ENCODE results near the gene MYL5.
"Not testable (repeated sequence)": the region's sequence is repeated elsewhere in the genome, so short reads cannot be mapped to it uniquely, and the experiment has no call there.

Gene MYL5

DNA sequence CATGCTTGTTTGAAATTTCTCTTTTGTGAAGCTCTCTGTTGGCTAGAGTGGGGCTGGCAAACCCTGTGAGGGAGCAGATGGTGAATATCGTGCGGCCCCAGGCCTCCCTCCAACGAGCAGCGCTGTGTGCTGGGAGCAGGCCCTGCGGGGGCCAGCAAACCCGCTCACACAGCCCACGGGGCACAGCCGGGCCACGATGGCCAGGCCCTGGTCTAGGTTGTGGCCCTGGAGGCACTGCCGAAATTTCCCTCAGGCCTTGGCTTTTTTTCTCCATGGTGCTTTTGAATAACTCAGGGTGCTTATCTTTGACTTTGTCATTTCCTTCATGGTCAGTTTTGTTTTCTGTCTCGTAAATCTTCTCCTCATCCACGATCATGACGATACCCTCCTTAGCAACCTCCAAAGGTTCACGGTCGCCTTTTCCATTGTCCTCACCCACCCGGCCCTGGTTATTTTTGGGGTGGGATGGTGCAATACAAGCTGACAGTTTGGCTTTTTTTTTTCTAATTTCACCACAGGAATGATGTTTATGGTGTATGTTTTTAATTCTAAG lies 52.0 kb downstream of the MYL5 start:
- Histone ChIP-seq H3K9me3 (no peaks in the 10 kb centered on the region), H3K4me3 (no peak overlapping the region), H3K36me3 (replicated peaks) (peaks cover 14% of the 10 kb centered on the region), H3K4me1 (no peaks in the 10 kb centered on the region; the same call in 1 of the 2 replicates), H3K27me3 (ENCODE audit: low read depth) (no peaks in the 10 kb centered on the region)
- DNase-seq (ENCODE audit: low spot score in 2 of 2) = no peak
- in situ Hi-C loops (cut with MboI; ENCODE audit: low sequenced_read_pairs) = no loop called here

DNA sequence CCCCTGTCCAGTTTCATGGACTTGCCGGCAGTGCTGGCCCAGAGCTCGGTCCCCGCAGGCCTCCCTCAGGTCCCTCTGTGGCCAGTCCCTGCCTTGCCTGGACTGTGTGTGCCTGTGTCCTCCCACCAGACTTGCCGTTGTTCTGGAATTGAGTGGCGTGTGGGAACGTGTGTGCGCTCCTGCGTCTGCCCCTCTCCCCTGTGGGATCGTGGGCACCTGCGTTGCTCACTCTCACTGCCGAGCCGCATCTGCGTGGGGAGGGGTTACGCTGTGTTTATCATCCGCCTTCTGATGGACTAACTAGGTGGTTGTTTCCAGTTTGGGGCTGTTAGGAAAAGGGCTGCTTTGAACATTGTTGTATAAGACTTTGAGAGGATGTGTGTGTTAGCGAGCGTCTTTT lies 52.5 kb downstream of the MYL5 start:
- in situ Hi-C loops (cut with MboI; ENCODE audit: low sequenced_read_pairs) = no loop called here
- no peaks in the 10 kb centered on the region for H3K27me3 ChIP-seq (ENCODE audit: low read depth)
- H3K4me1 ChIP-seq = no peaks in the 10 kb centered on the region; the same call in 1 of the 2 replicates
- H3K4me3 ChIP-seq = no peak overlapping the region
- DNase-seq (ENCODE audit: low spot score in 2 of 2) = no peak
- H3K9me3 ChIP-seq = no peaks in the 10 kb centered on the region
- H3K36me3 ChIP-seq (replicated peaks) = peaks cover 13% of the 10 kb centered on the region

DNA sequence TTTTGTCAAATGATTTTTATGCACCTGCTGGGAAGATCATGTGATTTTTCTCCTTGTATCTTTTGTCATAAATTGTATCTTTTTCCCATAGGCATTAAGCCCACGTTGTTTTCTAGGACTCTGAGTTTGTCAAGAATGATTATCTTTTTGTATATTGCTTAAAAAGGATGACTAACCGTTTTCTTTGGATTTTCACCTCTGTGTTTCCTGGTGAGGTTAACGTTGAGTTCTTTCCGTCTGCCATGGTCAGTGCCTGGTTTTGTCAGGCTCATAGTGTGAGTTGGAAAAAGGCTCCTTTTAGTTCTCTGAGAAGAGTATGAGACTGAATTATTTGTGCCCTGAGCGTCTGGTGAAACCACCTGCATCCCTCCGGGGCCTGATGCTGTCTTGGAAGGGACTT lies 53.2 kb downstream of the MYL5 start:
- peaks cover 11% of the 10 kb centered on the region for H3K36me3 ChIP-seq (replicated peaks)
- no peak for DNase-seq (ENCODE audit: low spot score in 2 of 2)
- in situ Hi-C loops (cut with MboI; ENCODE audit: low sequenced_read_pairs) = no loop called here

DNA sequence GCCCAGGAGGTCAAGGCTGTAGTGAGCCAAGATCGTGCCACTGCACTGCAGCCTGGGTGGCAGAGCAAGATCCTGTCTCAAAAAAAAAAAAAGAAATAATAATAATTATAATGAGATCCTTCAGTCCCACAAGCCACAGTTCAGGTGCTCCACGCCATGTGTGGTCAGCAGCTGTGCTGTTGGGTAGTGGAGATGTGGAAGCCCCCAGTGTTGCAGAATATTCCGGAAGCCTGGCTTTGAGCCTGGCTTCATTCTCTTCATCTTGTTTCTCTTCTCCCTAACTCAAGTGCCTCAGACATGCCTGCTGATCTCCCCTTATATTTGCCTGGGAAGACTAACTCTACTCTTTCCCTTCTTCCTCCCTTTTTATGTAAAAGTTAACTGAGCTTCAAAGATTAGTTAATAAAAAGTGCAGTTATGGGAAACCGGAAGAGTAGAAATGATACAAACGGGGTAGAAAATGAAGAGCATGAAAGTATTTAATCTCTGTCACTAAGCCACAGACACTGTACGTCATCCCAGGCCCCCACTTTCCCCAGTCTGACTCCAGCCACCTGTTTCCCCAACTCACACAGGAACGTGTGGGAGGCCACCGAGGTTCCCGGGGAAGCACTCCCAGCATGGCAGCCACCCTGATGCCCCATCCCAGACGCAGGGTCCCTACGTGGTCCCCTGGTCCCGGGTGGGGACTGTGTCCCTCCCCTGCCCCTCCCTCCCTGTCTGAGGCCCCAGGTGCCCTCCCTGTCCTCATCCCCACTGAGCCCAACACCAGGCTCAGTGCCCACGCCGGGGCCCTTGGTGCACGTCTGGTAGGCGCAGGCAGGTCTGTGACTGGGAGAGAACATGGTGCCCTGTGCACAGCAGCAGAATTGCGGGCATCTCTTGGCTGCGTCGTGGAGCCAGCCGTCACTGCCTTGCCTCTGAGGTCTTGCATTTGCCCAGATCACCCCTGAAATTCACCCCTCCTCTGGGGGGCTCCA lies 55.3 kb downstream of the MYL5 start:
- no peaks in the 10 kb centered on the region; the same call in 1 of the 2 replicates for H3K4me1 ChIP-seq
- DNase-seq (ENCODE audit: low spot score in 2 of 2) = no peak
- H3K27me3 ChIP-seq (ENCODE audit: low read depth) = no peaks in the 10 kb centered on the region
- no peak overlapping the region for H3K4me3 ChIP-seq
- H3K9me3 ChIP-seq = no peaks in the 10 kb centered on the region
- in situ Hi-C loops (cut with MboI; ENCODE audit: low sequenced_read_pairs) = no loop called here
- H3K36me3 ChIP-seq (replicated peaks) = peaks cover 30% of the 10 kb centered on the region

More for the DNA sequence above, 53.2 kb downstream of the MYL5 start:
- no peak overlapping the region for H3K4me3 ChIP-seq
- H3K9me3 ChIP-seq = no peaks in the 10 kb centered on the region
- H3K4me1 ChIP-seq = no peaks in the 10 kb centered on the region; the same call in 1 of the 2 replicates
- H3K27me3 ChIP-seq (ENCODE audit: low read depth) = no peaks in the 10 kb centered on the region

DNA sequence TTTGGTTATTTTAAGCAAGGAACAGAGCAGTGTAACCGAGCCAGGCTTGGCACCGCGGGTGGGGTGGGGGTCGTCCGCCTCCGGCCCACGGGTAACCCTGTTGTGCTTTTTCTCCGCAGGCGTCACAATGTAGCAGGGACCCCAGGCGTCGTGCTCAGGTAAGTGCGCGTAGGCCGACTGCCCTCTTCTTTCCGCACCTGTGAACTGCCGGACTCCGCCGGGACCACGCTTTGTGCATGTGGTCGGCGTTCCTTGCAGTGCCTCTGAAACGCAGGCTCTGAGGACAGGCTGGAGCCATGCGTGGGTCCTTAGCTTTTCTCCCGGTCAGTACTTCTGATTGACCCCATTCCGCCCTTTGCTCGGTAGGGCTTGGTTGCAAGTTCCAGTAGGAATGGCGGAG lies 56.2 kb downstream of the MYL5 start:
- in situ Hi-C loops (cut with MboI; ENCODE audit: low sequenced_read_pairs) = no loop called here
- H3K36me3 ChIP-seq (replicated peaks) = peaks cover 38% of the 10 kb centered on the region
- no peak for DNase-seq (ENCODE audit: low spot score in 2 of 2)

DNA sequence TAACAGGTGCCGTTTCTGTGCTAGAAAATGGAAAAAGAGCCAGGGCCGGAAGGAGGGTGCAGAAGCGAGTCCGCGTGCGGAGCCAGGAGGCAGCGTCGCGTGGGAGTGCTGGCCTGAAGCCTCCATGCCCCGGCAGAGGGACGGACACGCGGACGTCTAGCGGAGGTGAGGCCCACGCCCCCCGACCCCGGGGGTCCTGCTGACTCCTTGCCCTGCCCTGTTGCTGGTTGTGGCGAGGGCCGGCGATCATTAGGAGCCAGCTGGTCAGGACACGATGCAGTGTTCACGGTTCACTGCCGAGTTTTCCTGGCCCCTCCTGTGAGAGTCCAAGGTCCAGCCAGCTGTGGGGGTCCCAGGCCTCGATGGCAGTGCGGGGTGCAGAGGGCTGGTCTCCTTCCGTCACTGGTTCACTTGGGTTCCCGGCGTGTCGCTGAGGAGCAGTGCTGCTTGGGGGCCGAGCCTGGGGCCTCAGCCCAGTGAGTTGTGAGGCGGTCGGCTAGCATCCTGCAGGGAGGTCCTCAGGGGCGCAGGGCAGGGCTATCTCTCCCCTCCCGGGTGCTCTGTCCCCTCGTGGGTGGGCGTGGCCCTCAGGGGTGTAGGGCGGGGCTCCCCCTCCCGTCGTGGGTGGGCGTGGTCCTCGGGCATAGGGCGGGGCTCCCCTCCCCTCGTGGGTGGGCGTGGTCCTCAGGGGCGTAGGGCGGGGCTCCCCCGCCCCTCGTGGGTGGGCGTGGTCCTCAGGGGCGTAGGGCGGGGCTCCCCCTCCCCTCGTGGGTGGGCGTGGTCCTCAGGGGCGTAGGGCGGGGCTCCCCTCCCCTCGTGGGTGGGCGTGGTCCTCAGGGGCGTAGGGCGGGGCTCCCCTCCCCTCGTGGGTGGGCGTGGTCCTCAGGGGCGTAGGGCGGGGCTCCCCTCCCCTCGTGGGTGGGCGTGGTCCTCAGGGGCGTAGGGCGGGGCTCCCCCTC lies 56.9 kb downstream of the MYL5 start:
- DNase-seq (ENCODE audit: low spot score in 2 of 2); in situ Hi-C loops (cut with MboI; ENCODE audit: low sequenced_read_pairs); H3K27me3 ChIP-seq (ENCODE audit: low read depth); H3K9me3 ChIP-seq; H3K4me1 ChIP-seq; H3K4me3 ChIP-seq: not testable (repeated sequence)
- H3K36me3 ChIP-seq (replicated peaks) = peaks cover 45% of the 10 kb centered on the region

More for the DNA sequence above, 56.2 kb downstream of the MYL5 start:
- Histone ChIP-seq H3K27me3 (ENCODE audit: low read depth) (no peaks in the 10 kb centered on the region), H3K4me3 (no peak overlapping the region), H3K4me1 (no peaks in the 10 kb centered on the region; the same call in 1 of the 2 replicates), H3K9me3 (no peaks in the 10 kb centered on the region)

Measured in HAP-1 (cell line).